ENCODE results near the gene RERE.

The RERE gene

DNA sequence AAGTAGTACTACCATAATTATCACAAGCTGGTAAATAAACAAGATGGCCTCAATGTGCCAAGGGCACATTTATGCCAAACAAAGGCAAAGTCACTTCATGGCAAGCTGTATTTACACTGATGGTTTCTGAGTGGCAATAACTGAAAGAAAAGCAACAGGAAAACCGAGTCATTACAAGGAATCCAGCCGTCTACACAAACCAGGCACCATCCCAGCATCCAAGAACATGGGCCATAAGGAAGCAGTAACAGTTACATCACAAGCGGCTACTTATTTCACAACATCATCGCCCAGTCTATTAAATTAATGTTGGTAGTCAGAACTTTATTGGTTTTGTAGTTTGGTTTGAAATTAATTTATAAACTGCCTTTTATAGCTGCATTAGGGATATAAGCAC is 214.2 kb downstream of the RERE start:
- H3K79me2 ChIP-seq (ENCODE audit: insufficient read depth, low read length): no peaks in the 10 kb centered on the region
- no peak overlapping the region for H3K4me3 ChIP-seq (ENCODE audit: insufficient read depth, low read length, poor library complexity, severe bottlenecking)
- H2AFZ ChIP-seq (ENCODE audit: low read depth, low read length, severe bottlenecking): no peak overlapping the region
- H3K27me3 ChIP-seq (ENCODE audit: low read length): no peaks in the 10 kb centered on the region
- no peaks in the 10 kb centered on the region for H3K9me3 ChIP-seq (ENCODE audit: insufficient read depth, low read length)
- no peaks in the 10 kb centered on the region for H3F3A ChIP-seq (ENCODE audit: insufficient read depth)
- TF ChIP-seq EZH2phosphoT487 (conservative IDR thresholded peaks at IDR 0.05; ENCODE audit: low read length): no peak
- H3K36me3 ChIP-seq (ENCODE audit: low read length): no peaks in the 10 kb centered on the region
- no peak overlapping the region for H3K9ac ChIP-seq (ENCODE audit: low read length)
- H3K4me2 ChIP-seq (ENCODE audit: low read depth, low read length, poor library complexity, severe bottlenecking): no peak overlapping the region
- H3K9me2 ChIP-seq (replicated peaks; ENCODE audit: insufficient read depth, low read length): no peaks in the 10 kb centered on the region
- H3K27ac ChIP-seq (ENCODE audit: low read depth, low read length): no peak overlapping the region
- H4K20me1 ChIP-seq (ENCODE audit: low read depth, low read length): no peaks in the 10 kb centered on the region

DNA sequence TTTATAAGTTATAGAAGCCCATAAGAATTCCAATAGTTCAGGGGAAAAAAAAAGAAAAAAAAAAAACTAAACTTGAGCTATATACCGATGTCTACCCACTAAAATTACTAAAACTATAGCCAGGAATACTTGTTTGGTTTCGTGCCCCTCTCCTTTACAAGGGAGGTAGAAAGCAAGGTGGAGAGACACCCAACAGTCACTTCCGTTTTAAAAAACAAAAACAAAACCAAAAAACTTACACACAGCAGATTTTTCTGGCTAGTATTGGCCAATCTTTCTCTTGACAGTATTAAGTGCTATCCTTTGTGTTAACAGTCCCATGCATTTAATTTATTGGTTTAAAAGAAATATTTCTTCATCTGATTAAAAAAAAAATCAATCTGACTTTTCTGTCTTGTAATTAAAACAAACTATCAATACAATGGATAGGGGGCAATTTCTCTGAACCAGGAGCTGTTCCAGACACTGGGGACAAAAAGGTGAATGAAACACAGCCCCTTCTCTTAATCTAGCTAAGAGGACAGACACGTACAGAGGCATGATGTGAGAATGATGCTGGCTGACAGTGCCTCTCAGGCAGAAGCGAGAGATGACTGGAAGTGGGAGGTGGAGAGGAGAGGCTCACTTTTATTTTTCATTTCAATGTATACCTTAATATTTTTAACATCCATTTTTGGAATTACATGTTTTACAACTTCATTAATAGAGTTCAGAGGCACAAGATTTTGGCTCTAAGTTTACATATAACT is 214.8 kb downstream of the RERE start:
- H3K27ac ChIP-seq (ENCODE audit: low read depth, low read length): no peak overlapping the region
- no peak overlapping the region for H3K4me2 ChIP-seq (ENCODE audit: low read depth, low read length, poor library complexity, severe bottlenecking)
- H2AFZ ChIP-seq (ENCODE audit: low read depth, low read length, severe bottlenecking): no peak overlapping the region
- H3F3A ChIP-seq (ENCODE audit: insufficient read depth): no peaks in the 10 kb centered on the region
- no peaks in the 10 kb centered on the region for H3K9me3 ChIP-seq (ENCODE audit: insufficient read depth, low read length)
- H3K36me3 ChIP-seq (ENCODE audit: low read length): no peaks in the 10 kb centered on the region
- no peaks in the 10 kb centered on the region for H3K9me2 ChIP-seq (replicated peaks; ENCODE audit: insufficient read depth, low read length)
- H3K27me3 ChIP-seq (ENCODE audit: low read length): no peaks in the 10 kb centered on the region
- H3K9ac ChIP-seq (ENCODE audit: low read length): no peak overlapping the region
- H3K79me2 ChIP-seq (ENCODE audit: insufficient read depth, low read length): no peaks in the 10 kb centered on the region
- no peak overlapping the region for H3K4me3 ChIP-seq (ENCODE audit: insufficient read depth, low read length, poor library complexity, severe bottlenecking)
- H4K20me1 ChIP-seq (ENCODE audit: low read depth, low read length): no peaks in the 10 kb centered on the region
- no peak for TF ChIP-seq EZH2phosphoT487 (conservative IDR thresholded peaks at IDR 0.05; ENCODE audit: low read length)
- TF ChIP-seq, protein P1, sequence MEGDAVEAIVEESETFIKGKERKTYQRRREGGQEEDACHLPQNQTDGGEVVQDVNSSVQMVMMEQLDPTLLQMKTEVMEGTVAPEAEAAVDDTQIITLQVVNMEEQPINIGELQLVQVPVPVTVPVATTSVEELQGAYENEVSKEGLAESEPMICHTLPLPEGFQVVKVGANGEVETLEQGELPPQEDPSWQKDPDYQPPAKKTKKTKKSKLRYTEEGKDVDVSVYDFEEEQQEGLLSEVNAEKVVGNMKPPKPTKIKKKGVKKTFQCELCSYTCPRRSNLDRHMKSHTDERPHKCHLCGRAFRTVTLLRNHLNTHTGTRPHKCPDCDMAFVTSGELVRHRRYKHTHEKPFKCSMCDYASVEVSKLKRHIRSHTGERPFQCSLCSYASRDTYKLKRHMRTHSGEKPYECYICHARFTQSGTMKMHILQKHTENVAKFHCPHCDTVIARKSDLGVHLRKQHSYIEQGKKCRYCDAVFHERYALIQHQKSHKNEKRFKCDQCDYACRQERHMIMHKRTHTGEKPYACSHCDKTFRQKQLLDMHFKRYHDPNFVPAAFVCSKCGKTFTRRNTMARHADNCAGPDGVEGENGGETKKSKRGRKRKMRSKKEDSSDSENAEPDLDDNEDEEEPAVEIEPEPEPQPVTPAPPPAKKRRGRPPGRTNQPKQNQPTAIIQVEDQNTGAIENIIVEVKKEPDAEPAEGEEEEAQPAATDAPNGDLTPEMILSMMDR (IDR thresholded peaks at IDR 0.05; ENCODE audit: insufficient read depth, low read length, poor library complexity, severe bottlenecking): no peak

DNA sequence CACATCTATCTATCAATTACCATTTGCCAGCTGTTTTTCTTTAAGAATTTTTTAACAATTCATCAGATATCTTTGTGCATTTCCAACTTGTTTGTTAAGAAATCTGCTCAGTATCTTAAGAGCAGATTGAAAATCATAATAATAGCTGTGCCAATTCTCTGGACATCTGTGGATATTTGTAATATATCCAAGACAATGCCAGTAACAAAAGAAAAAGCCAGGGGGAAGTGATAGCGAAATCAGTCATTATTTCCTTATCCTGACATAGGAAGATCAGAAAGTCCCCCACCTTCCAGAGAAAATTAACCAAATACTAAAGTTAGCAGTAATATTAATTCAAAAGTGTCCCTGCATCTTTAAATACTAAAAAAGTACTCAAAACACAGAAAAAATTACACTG is 217.1 kb downstream of the RERE start:
- Histone ChIP-seq H3K9me2 (replicated peaks; ENCODE audit: insufficient read depth, low read length) (no peaks in the 10 kb centered on the region), H3K4me2 (ENCODE audit: low read depth, low read length, poor library complexity, severe bottlenecking) (no peak overlapping the region), H3K4me3 (ENCODE audit: insufficient read depth, low read length, poor library complexity, severe bottlenecking) (no peak overlapping the region), H3K36me3 (ENCODE audit: low read length) (no peaks in the 10 kb centered on the region), H2AFZ (ENCODE audit: low read depth, low read length, severe bottlenecking) (no peak overlapping the region), H3K27me3 (ENCODE audit: low read length) (no peaks in the 10 kb centered on the region), H4K20me1 (ENCODE audit: low read depth, low read length) (no peaks in the 10 kb centered on the region), H3K27ac (ENCODE audit: low read depth, low read length) (no peak overlapping the region), H3F3A (ENCODE audit: insufficient read depth) (no peaks in the 10 kb centered on the region), H3K79me2 (ENCODE audit: insufficient read depth, low read length) (no peaks in the 10 kb centered on the region), H3K9me3 (ENCODE audit: insufficient read depth, low read length) (no peaks in the 10 kb centered on the region), H3K9ac (ENCODE audit: low read length) (no peak overlapping the region)
- TF ChIP-seq, protein P1 (IDR thresholded peaks at IDR 0.05; ENCODE audit: insufficient read depth, low read length, poor library complexity, severe bottlenecking): no peak
- no peak for TF ChIP-seq EZH2phosphoT487 (conservative IDR thresholded peaks at IDR 0.05; ENCODE audit: low read length)

DNA sequence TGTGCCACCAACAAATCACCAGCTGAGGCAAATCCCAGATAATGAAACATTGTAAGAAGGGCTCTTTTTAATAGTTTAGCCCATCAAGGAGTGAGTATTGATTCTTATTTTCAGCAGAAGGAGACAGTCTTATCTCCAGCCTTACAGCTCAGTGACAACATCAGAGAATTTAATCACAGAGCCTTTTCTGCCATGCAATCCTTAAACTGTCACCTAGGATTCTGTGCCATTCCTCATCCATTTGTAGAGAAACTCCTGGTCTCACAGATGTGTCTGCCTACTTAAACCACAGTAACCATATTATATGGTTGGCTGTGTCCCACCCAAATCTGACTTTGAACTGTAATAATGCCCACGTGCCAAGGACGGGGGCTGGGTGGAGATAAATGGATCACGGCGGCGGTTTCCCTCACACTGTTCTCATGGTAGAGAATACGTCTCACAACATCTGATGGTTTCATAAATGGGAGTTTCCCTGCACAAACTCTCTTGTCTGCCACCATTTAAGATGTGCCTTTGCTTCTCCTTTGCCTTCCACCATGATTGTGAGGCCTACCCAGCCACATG is 217.7 kb downstream of the RERE start:
- no peak overlapping the region for H2AFZ ChIP-seq (ENCODE audit: low read depth, low read length, severe bottlenecking)
- no peaks in the 10 kb centered on the region for H4K20me1 ChIP-seq (ENCODE audit: low read depth, low read length)
- H3K9me2 ChIP-seq (replicated peaks; ENCODE audit: insufficient read depth, low read length): no peaks in the 10 kb centered on the region
- no peak overlapping the region for H3K9ac ChIP-seq (ENCODE audit: low read length)
- H3K27me3 ChIP-seq (ENCODE audit: low read length): no peaks in the 10 kb centered on the region
- H3F3A ChIP-seq (ENCODE audit: insufficient read depth): no peaks in the 10 kb centered on the region
- H3K79me2 ChIP-seq (ENCODE audit: insufficient read depth, low read length): no peaks in the 10 kb centered on the region
- H3K4me3 ChIP-seq (ENCODE audit: insufficient read depth, low read length, poor library complexity, severe bottlenecking): no peak overlapping the region
- no peak overlapping the region for H3K27ac ChIP-seq (ENCODE audit: low read depth, low read length)
- H3K9me3 ChIP-seq (ENCODE audit: insufficient read depth, low read length): no peaks in the 10 kb centered on the region
- no peaks in the 10 kb centered on the region for H3K36me3 ChIP-seq (ENCODE audit: low read length)
- no peak for TF ChIP-seq EZH2phosphoT487 (conservative IDR thresholded peaks at IDR 0.05; ENCODE audit: low read length)
- TF ChIP-seq, protein P1 (IDR thresholded peaks at IDR 0.05; ENCODE audit: insufficient read depth, low read length, poor library complexity, severe bottlenecking): no peak
- no peak overlapping the region for H3K4me2 ChIP-seq (ENCODE audit: low read depth, low read length, poor library complexity, severe bottlenecking)

Data from SU-DHL-6 (cell line).